H1 (cell line): ENCODE data around the gene SV2A. TPM values are rescaled to one million over a fixed set of nuclear protein-coding genes. Genes with fewer than 3 reads are reported as not detected.

ENCODE experiments used
- CTCF ChIA-PET: fragments of 300-600 bp; sonication (Branson Sonifier 250); formaldehyde crosslinking; loops from one replicate; lab custom pipeline; 2021; ENCODE audit not compliant: partially characterized antibody; lab: Charles Lee
- POLR2A ChIA-PET: fragments of 300-600 bp; sonication (Branson Sonifier 250); formaldehyde crosslinking; loops from one replicate; lab custom pipeline; 2021; ENCODE audit warnings: inconsistent platforms; ENCODE audit not compliant: partially characterized antibody; lab: Charles Lee
- DNase-seq, 2 experiments: peaks; one replicate each; pipeline versions ENCODE4 v3.0.0 to v3.0.0-alpha.2; 2010 to 2022; ENCODE audit warnings: low spot score in 2 of 2, low read depth in 1 of 2, mixed read lengths in 1 of 2
- FAIRE-seq: peaks from 2 replicates; lab custom pipeline; 2011; peaks lifted over from hg19 to GRCh38; lab: Jason Lieb, UNC
- H2AFZ ChIP-seq: 2 replicates; pipeline ENCODE4 v1.8.1; 2012; ENCODE audit warnings: low read length, inconsistent platforms
- H2AK5ac ChIP-seq: 2 replicates; pipeline ENCODE4 v1.6.1; 2013; ENCODE audit warnings: low read depth, low read length
- H2BK120ac ChIP-seq: replicated peaks from 2 replicates; pipeline ENCODE3; 2013; ENCODE audit warnings: low read depth, low read length, inconsistent platforms
- H2BK12ac ChIP-seq: 2 replicates; pipeline ENCODE4 v1.6.1; 2013; ENCODE audit warnings: low read depth, low read length
- H2BK15ac ChIP-seq: 2 replicates; pipeline ENCODE4 v1.6.1; 2013; ENCODE audit warnings: low read length
- H2BK20ac ChIP-seq: 2 replicates; pipeline ENCODE4 v1.6.1; 2013; ENCODE audit warnings: low read length
- H2BK5ac ChIP-seq: 2 replicates; pipeline ENCODE4 v1.6.1; 2013; ENCODE audit warnings: low read depth, low read length
- H3K14ac ChIP-seq: 2 replicates; pipeline ENCODE4 v1.6.1; 2013; ENCODE audit warnings: inconsistent platforms; ENCODE audit not compliant: insufficient read length
- H3K18ac ChIP-seq: 2 replicates; pipeline ENCODE4 v1.6.1; 2013; ENCODE audit warnings: low read length; ENCODE audit errors: extremely low read depth
- H3K23ac ChIP-seq: 2 replicates; pipeline ENCODE4 v1.6.1; 2013; ENCODE audit warnings: inconsistent platforms; ENCODE audit not compliant: insufficient read length
- H3K23me2 ChIP-seq: 2 replicates; pipeline ENCODE4 v1.6.1; 2013; ENCODE audit warnings: low read depth, low read length
- H3K27ac ChIP-seq: 2 replicates; pipeline ENCODE4 v1.6.1; 2011; ENCODE audit warnings: low read depth, low read length, inconsistent platforms
- H3K27me3 ChIP-seq, 4 experiments: replicated peaks in 1 of 4; 1 replicate in 1 of 4; 2 replicates in 3 of 4; pipeline versions ENCODE4 v1.6.1 to v1.8.1; 2011 to 2013; ENCODE audit warnings: low read length in 3 of 4, mild to moderate bottlenecking in 3 of 4, inconsistent platforms in 2 of 4, mixed read lengths in 2 of 4, moderate library complexity in 1 of 4; ENCODE audit not compliant: control insufficient read depth in 3 of 4, insufficient read depth in 3 of 4; ENCODE audit errors: extremely low read depth in 1 of 4
- H3K36me3 ChIP-seq, 4 experiments: 2 replicates each; pipeline versions ENCODE4 v1.6.1 to v1.8.1; 2011 to 2013; ENCODE audit warnings: mild to moderate bottlenecking in 4 of 4, low read length in 3 of 4, moderate library complexity in 2 of 4, control low read depth in 1 of 4, inconsistent platforms in 1 of 4; ENCODE audit not compliant: insufficient read depth in 4 of 4, control insufficient read depth in 2 of 4
- H3K4ac ChIP-seq: replicated peaks from 2 replicates; pipeline ENCODE3; 2013; ENCODE audit warnings: low read length, low read depth, mixed read lengths, inconsistent platforms; ENCODE audit not compliant: insufficient read length
- H3K4me1 ChIP-seq, 4 experiments: replicated peaks in 1 of 4; 1 replicate in 1 of 4; 2 replicates in 3 of 4; pipeline versions ENCODE4 v1.6.1 to v1.8.1; 2011 to 2013; ENCODE audit warnings: low read length in 3 of 4, inconsistent platforms in 2 of 4, mixed read lengths in 1 of 4; ENCODE audit not compliant: insufficient read depth in 4 of 4, control insufficient read depth in 3 of 4
- H3K4me2 ChIP-seq, 2 experiments: 2 replicates each; pipeline versions ENCODE4 v1.6.1 to v1.8.1; 2011 to 2013; ENCODE audit warnings: low read depth in 2 of 2, low read length in 2 of 2, control low read depth in 1 of 2, inconsistent platforms in 1 of 2, mild to moderate bottlenecking in 1 of 2; ENCODE audit not compliant: insufficient read depth in 1 of 2
- H3K4me3 ChIP-seq, 4 experiments: fragments of 200-600, 300-600 bp in 1 of 4; sonication (generic), shearing (Covaris generic), sonication (Bioruptor Twin) in 1 of 4; 2 replicates each; pipeline versions ENCODE4 v1.5.1 to v1.8.1; 2011 to 2016; ENCODE audit warnings: low read length in 4 of 4, low read depth in 3 of 4, control low read depth in 2 of 4, inconsistent platforms in 2 of 4, mild to moderate bottlenecking in 2 of 4, mixed read lengths in 1 of 4, moderate library complexity in 1 of 4; ENCODE audit not compliant: insufficient read depth in 2 of 4; ENCODE audit errors: extremely low read depth in 1 of 4
- H3K56ac ChIP-seq: replicated peaks from 2 replicates; pipeline ENCODE3; 2013; ENCODE audit warnings: low read depth, mild to moderate bottlenecking, mixed read lengths, low read length, inconsistent platforms; ENCODE audit not compliant: insufficient read length
- H3K79me1 ChIP-seq: 2 replicates; pipeline ENCODE4 v1.6.1; 2013; ENCODE audit warnings: low read depth, low read length, control low read depth
- H3K79me2 ChIP-seq, 2 experiments: 2 replicates each; pipeline versions ENCODE4 v1.6.1 to v1.8.1; 2012 to 2013; ENCODE audit warnings: low read length in 2 of 2, mild to moderate bottlenecking in 2 of 2, inconsistent platforms in 1 of 2; ENCODE audit not compliant: insufficient read depth in 2 of 2, control insufficient read depth in 1 of 2
- H3K9ac ChIP-seq, 4 experiments: replicated peaks in 1 of 4; 1 replicate in 1 of 4; 2 replicates in 3 of 4; pipeline versions ENCODE4 v1.6.1 to v1.8.1; 2011 to 2013; ENCODE audit warnings: low read depth in 3 of 4, low read length in 3 of 4, control low read depth in 2 of 4, mild to moderate bottlenecking in 2 of 4, moderate library complexity in 2 of 4, inconsistent platforms in 1 of 4; ENCODE audit errors: extremely low read depth in 1 of 4
- H3K9me3 ChIP-seq, 2 experiments: 2 replicates each; pipeline versions ENCODE4 v1.6.1 to v1.8.1; 2012 to 2013; ENCODE audit warnings: mild to moderate bottlenecking in 2 of 2, moderate library complexity in 2 of 2, control low read depth in 1 of 2, inconsistent platforms in 1 of 2, low read depth in 1 of 2, low read length in 1 of 2, mixed read lengths in 1 of 2; ENCODE audit not compliant: insufficient read depth in 2 of 2
- H4K20me1 ChIP-seq, 2 experiments: replicated peaks in 1 of 2; 2 replicates each; pipeline versions ENCODE3 to v1.8.1; 2011 to 2013; ENCODE audit warnings: inconsistent platforms in 2 of 2, low read length in 2 of 2, mild to moderate bottlenecking in 1 of 2; ENCODE audit not compliant: insufficient read depth in 2 of 2, control insufficient read depth in 1 of 2
- H4K5ac ChIP-seq: 2 replicates; pipeline ENCODE4 v1.6.1; 2013; ENCODE audit warnings: low read length, low read depth, mixed read lengths, inconsistent platforms; ENCODE audit not compliant: insufficient read length
- H4K8ac ChIP-seq: 2 replicates; pipeline ENCODE4 v1.8.0; 2013; ENCODE audit warnings: mild to moderate bottlenecking, moderate library complexity, low read length, inconsistent platforms; ENCODE audit not compliant: insufficient read depth; ENCODE audit errors: extremely low read depth
- H4K91ac ChIP-seq: replicated peaks from 2 replicates; pipeline ENCODE3; 2013; ENCODE audit warnings: low read length, mixed read lengths, inconsistent platforms; ENCODE audit not compliant: insufficient read length
- CBX8 ChIP-seq: fragments of 300-800, 300-1000 bp; sonication (generic); IDR thresholded peaks from 2 replicates; pipeline ENCODE4 v1.7.1; 2016; ENCODE audit warnings: low read depth, low read length, borderline replicate concordance
- CHD1 ChIP-seq: IDR thresholded peaks from 2 replicates; pipeline ENCODE4 v1.6.1; 2012; ENCODE audit warnings: low read depth, low read length, improper control_type of control experiment
- CTBP2 ChIP-seq: IDR thresholded peaks from 2 replicates; pipeline ENCODE4 v1.7.0; 2011; ENCODE audit warnings: borderline replicate concordance, mild to moderate bottlenecking, moderate library complexity, mixed read lengths, low read length; ENCODE audit not compliant: insufficient read depth, insufficient read length
- GABPA ChIP-seq: IDR thresholded peaks from 2 replicates; pipeline ENCODE4 v1.6.1; 2011; ENCODE audit warnings: mild to moderate bottlenecking, low read length, moderate library complexity, borderline replicate concordance; ENCODE audit not compliant: insufficient read depth
- POLR2AphosphoS5 ChIP-seq: IDR thresholded peaks from 2 replicates; pipeline ENCODE4 v1.6.1; 2011; ENCODE audit warnings: low read depth, low read length
- RXRA ChIP-seq: IDR thresholded peaks from 2 replicates; pipeline ENCODE4 v1.6.1; 2011; ENCODE audit warnings: low read depth, mild to moderate bottlenecking, low read length, moderate library complexity; ENCODE audit not compliant: insufficient read depth
- WGBS, 2 experiments: shearing (Covaris generic) in 1 of 2; methylation state at CpG; one replicate each; pipeline versions ENCODE4 v1.1.6 to v1.1.7; 2013 to 2015; ENCODE audit warnings: low lambda C conversion rate in 2 of 2, mixed read lengths in 2 of 2, inconsistent platforms in 1 of 2, low coverage in 1 of 2, missing lambda C conversion rate in 1 of 2; ENCODE audit not compliant: insufficient replicate concordance in 2 of 2, insufficient coverage in 1 of 2, insufficient read length in 1 of 2; ENCODE audit errors: extremely low coverage in 1 of 2, missing lambda C conversion rate in 1 of 2; 5-methylcytosine and 5-hydroxymethylcytosine counted together
- polyA plus RNA-seq, 7 experiments: library from polyadenylated mRNA; depleted of rRNA in 3 of 7; stranded (reverse) in 5 of 7; unstranded in 2 of 7; fragments of >200 nt in 5 of 7; fragments of 200-250 nt in 2 of 7; gene quantifications; 1 replicate in 5 of 7; 2 replicates in 1 of 7; 4 replicates in 1 of 7; pipeline versions ENCODE4 v1.2.1 to v1.2.3, GENCODE V29; 2011 to 2013; ENCODE audit warnings: missing spikeins in 2 of 7, mixed read lengths in 2 of 7
- total RNA-seq: library from RNA; stranded (reverse); fragmentation: NEBNext Ultra II Directional; extraction: Animal tissue kit (Norgen Biotek cat#: 25700); gene quantifications from 2 replicates; pipeline ENCODE4 v1.2.1, GENCODE V29; 2021
- TF ChIP-seq, protein P1 (sequence below): IDR thresholded peaks from 2 replicates; pipeline ENCODE4 v1.6.1; 2012; ENCODE audit warnings: inconsistent platforms

The SV2A gene
- total and polyA plus RNA-seq, 2 of the 8 experiments (the other 6 are each of a cell fraction or from before 2014, with no cell fraction given), result 41.8 to 51.8 TPM

DNA sequence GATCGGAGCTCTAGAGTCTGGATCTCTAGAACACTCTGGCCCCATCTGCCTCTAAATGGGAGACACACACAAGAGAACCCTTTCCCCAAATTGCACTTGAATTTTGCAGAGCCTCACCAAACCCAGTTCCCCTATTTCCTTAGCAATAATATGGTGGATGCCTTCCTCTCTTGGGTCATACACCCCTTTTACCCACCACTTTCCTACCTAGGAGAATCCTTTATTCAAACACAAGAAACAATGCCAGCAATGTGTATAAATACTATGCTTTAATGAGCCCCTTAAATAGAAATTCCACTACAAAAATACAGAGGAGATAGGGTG, 10.7 kb upstream of the SV2A start:
- H3K9me3 ChIP-seq, result no peaks in the 10 kb centered on the region
- CTCF ChIA-PET, result interaction anchor here (0.7 kb wide), 1 partner anchor 40 kb away, joined by 3 read pairs; no protein-coding TSS in a partner anchor
- no peak overlapping the region for H3K14ac ChIP-seq
- H2BK15ac ChIP-seq, result no peak overlapping the region
- H3K23ac ChIP-seq, result no peak overlapping the region
- peak overlapping the region; percentile 5 for H4K5ac ChIP-seq
- H2BK120ac ChIP-seq, result no peak overlapping the region
- H3K36me3 ChIP-seq, result peaks cover 15 to 34% (median 30%) of the 10 kb centered on the region in 4 experiments
- POLR2A ChIA-PET, result interaction anchor here (0.8 to 4.3 kb wide), 15 partner anchors 10 to 258 kb away, joined by 3 to 60 read pairs (median 5); partner anchors contain the start of genes BOLA1, MTMR11, OTUD7B and SV2A
- peaks cover 5% of the 10 kb centered on the region for H3K23me2 ChIP-seq
- WGBS, 2 experiments, result 13% methylated on average over 1 of the region's 1 CpG; no CpG with 5 or more reads in 1 of the 2 experiments
- no peak overlapping the region for H3K4ac ChIP-seq
- H3K79me2 ChIP-seq, result peaks cover 8 to 28% of the 10 kb centered on the region in 2 experiments
- H2AK5ac ChIP-seq, result no peak overlapping the region
- no peak overlapping the region for H2BK20ac ChIP-seq
- no peaks in the 10 kb centered on the region for H3K27me3 ChIP-seq
- DNase-seq (no peak), FAIRE-seq (no peak)
- H4K91ac ChIP-seq, result peak overlapping the region; percentile 18
- H3K79me1 ChIP-seq, result peaks cover 5% of the 10 kb centered on the region
- peak overlapping the region; percentile 87 to 90 for H3K4me2 ChIP-seq
- H4K8ac ChIP-seq, result peak overlapping the region; percentile 98; the same call in 1 of the 2 replicates
- H3K27ac ChIP-seq, result peak overlapping the region; percentile 90
- H3K18ac ChIP-seq, result peak overlapping the region; percentile 91; the same call in 1 of the 2 replicates
- no peak overlapping the region for H3K56ac ChIP-seq
- peak overlapping the region; percentile 89 for H2BK5ac ChIP-seq
- H2AFZ ChIP-seq, result no peak overlapping the region; the same call in 1 of the 2 replicates
- no peaks in the 10 kb centered on the region for H4K20me1 ChIP-seq
- H3K4me3 ChIP-seq, result peak overlapping the region; percentile 85 to 95 (median 94)
- H2BK12ac ChIP-seq, result no peak overlapping the region
- peaks cover 0 to 8% (median 4%) of the 10 kb centered on the region in 4 experiments; a peak in 4 of 7 replicates for H3K4me1 ChIP-seq
- H3K9ac ChIP-seq, result peak overlapping the region in 3 of 4 experiments; percentile 90 to 97 (median 90); a peak in 6 of 7 replicates
- no peak for TF ChIP-seq GABPA
- no peak for TF ChIP-seq RXRA
- TF ChIP-seq CHD1, result no peak
- TF ChIP-seq, protein P1, sequence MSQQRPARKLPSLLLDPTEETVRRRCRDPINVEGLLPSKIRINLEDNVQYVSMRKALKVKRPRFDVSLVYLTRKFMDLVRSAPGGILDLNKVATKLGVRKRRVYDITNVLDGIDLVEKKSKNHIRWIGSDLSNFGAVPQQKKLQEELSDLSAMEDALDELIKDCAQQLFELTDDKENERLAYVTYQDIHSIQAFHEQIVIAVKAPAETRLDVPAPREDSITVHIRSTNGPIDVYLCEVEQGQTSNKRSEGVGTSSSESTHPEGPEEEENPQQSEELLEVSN, result no peak
- no peak for TF ChIP-seq POLR2AphosphoS5
- TF ChIP-seq CTBP2, result no peak
- TF ChIP-seq CBX8, result no peak
